ENCODE data around the gene SPDYE4. TPM values are rescaled to one million over a fixed set of nuclear protein-coding genes. Genes with fewer than 3 reads are reported as not detected.

The SPDYE4 gene
- total RNA-seq, 4 donors from 2014 or later, result not detected

DNA sequence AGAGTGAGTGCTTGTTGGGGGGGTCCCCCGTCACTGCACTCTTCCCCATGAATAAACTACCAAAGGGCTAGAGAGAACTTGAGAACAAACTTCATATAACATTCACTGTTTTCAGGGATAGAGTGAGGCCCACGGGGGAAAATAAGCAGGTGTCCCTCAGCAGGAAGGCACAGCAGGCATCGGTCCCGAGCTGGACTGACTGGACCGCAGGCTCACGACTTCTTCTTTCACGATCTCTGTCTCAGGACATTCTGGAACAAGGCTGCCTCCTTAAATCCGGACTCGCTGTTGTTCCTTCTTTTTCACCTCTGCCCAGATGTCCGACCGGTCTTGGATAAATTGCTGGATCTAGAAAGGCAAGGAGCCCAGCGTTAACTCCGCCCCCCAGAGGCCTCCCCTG lies 28.5 kb downstream of the SPDYE4 start:
- TF ChIP-seq, protein P1, sequence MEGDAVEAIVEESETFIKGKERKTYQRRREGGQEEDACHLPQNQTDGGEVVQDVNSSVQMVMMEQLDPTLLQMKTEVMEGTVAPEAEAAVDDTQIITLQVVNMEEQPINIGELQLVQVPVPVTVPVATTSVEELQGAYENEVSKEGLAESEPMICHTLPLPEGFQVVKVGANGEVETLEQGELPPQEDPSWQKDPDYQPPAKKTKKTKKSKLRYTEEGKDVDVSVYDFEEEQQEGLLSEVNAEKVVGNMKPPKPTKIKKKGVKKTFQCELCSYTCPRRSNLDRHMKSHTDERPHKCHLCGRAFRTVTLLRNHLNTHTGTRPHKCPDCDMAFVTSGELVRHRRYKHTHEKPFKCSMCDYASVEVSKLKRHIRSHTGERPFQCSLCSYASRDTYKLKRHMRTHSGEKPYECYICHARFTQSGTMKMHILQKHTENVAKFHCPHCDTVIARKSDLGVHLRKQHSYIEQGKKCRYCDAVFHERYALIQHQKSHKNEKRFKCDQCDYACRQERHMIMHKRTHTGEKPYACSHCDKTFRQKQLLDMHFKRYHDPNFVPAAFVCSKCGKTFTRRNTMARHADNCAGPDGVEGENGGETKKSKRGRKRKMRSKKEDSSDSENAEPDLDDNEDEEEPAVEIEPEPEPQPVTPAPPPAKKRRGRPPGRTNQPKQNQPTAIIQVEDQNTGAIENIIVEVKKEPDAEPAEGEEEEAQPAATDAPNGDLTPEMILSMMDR (IDR thresholded peaks at IDR 0.05 in 4 of 5, conservative IDR thresholded peaks at IDR 0.05 in 1 of 5), result no peak
- no peak for TF ChIP-seq POLR2A (IDR thresholded peaks at IDR 0.05)
- in situ Hi-C loops (cut with MboI; ENCODE audit: low sequenced_read_pairs in 4 of 4) (loop anchor here in 3 of 4 donors (10.0 to 25.0 kb wide), 2 partner anchors 55 to 143 kb away; no protein-coding TSS in a partner anchor), intact Hi-C loops (cut with DNase I; ENCODE audit: low total_unique reads) (no loop called here)
- H3K4me3 ChIP-seq, result no peak overlapping the region
- no peaks in the 10 kb centered on the region for H3K4me1 ChIP-seq
- DNase-seq (no peak), ATAC-seq (no peak)
- H3K36me3 ChIP-seq, result no peaks in the 10 kb centered on the region
- no peak overlapping the region for H3K27ac ChIP-seq
- no peaks in the 10 kb centered on the region for H3K9me3 ChIP-seq
- H3K27me3 ChIP-seq, result no peaks in the 10 kb centered on the region

DNA sequence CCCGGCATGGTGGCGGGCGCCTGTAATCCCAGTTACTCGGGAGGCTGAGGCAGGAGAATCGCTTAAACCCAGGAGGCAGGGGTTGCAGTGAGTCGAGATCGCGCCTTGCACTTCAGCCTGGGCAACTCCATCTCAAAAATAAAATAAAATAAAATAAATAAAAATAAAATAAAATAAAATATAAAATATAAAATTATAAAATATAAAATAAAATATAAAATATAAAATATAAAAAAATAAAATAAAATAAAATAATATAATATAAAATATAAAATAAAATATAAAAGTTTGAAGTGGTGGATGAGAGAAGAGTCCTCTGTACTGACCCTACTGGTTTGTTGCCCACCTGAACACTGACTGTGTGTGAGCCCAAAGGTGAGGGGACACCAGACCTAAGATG lies 28.9 kb downstream of the SPDYE4 start:
- ATAC-seq (no peak), DNase-seq (no peak)
- TF ChIP-seq, protein P1 (IDR thresholded peaks at IDR 0.05 in 4 of 5, conservative IDR thresholded peaks at IDR 0.05 in 1 of 5), result no peak
- no peak for TF ChIP-seq POLR2A (IDR thresholded peaks at IDR 0.05)
- no peak overlapping the region for H3K4me3 ChIP-seq
- no peaks in the 10 kb centered on the region for H3K27me3 ChIP-seq
- intact Hi-C loops (cut with DNase I; ENCODE audit: low total_unique reads), result no loop called here
- in situ Hi-C loops (cut with MboI; ENCODE audit: low sequenced_read_pairs in 4 of 4), result loop anchor here in 3 of 4 donors (10.0 to 25.0 kb wide), 2 partner anchors 55 to 142 kb away; no protein-coding TSS in a partner anchor
- H3K36me3 ChIP-seq, result no peaks in the 10 kb centered on the region
- no peaks in the 10 kb centered on the region for H3K4me1 ChIP-seq
- H3K9me3 ChIP-seq, result no peaks in the 10 kb centered on the region
- H3K27ac ChIP-seq, result no peak overlapping the region

DNA sequence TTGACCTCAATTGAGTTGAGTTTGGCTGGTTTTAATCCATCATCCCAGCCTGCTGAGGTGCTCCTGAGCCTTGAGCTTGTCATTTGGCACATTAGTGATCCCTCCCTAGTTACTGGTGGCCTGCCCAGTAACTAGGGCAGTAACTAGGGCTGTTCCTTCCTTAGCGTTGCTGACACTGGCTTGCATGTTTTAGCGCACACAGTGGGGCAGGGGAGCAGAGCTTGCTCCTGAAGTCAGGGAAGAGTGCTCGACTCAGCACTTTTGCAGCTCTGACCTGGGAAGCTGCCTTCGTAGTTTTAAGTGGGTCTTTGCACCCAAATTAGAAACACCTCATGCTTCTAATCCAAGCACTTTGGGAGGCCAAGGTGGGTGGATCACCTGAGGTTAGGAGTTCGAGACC lies 29.4 kb downstream of the SPDYE4 start:
- DNase-seq (no peak), ATAC-seq (no peak)
- Histone ChIP-seq H3K27ac (no peak overlapping the region), H3K4me3 (no peak overlapping the region), H3K4me1 (no peaks in the 10 kb centered on the region), H3K36me3 (no peaks in the 10 kb centered on the region), H3K27me3 (no peaks in the 10 kb centered on the region), H3K9me3 (no peaks in the 10 kb centered on the region)
- intact Hi-C loops (cut with DNase I; ENCODE audit: low total_unique reads), result no loop called here
- in situ Hi-C loops (cut with MboI; ENCODE audit: low sequenced_read_pairs in 4 of 4), result loop anchor here in 3 of 4 donors (10.0 to 25.0 kb wide), 2 partner anchors 56 to 142 kb away; no protein-coding TSS in a partner anchor
- TF ChIP-seq, protein P1 (IDR thresholded peaks at IDR 0.05 in 4 of 5, conservative IDR thresholded peaks at IDR 0.05 in 1 of 5), result no peak
- TF ChIP-seq POLR2A (IDR thresholded peaks at IDR 0.05), result no peak

DNA sequence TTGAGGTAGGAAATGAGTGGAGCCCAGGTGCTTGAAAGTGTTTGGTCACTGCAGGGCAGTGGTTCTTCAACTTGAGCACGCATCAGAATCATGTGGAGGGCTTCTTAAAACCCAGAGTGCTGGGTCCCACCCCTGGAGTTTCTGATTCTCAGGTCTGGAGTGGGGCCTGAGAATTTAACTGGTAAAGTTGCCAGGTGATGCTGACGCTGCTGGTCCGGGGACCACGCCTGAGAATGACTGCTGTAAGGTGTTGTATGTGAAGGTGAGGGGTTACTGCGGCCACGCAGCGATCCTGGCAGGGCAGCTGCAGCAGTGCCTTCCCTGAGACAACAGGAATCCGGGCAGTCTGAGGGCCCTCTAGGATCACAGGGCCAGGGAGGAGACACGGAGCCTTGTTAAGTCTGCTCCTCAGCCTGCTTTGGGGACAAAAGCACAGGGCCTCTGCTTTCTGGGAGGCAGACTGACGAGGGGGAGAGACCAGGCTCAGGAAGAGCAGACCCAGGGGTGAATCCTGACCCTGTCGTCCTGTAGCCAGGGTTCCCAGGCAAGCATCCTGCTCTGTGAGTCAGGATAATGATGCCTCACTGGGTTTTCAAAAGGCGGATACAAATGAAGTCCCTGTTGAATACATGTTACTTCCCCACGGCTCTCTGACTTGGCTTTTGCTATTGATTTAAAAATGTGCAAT lies 30.0 kb downstream of the SPDYE4 start:
- in situ Hi-C loops (cut with MboI; ENCODE audit: low sequenced_read_pairs in 4 of 4), result loop anchor here in 3 of 4 donors (10.0 to 25.0 kb wide), 2 partner anchors 56 to 141 kb away; no protein-coding TSS in a partner anchor
- DNase-seq (no peak), ATAC-seq (no peak)
- H3K4me3 ChIP-seq, result no peak overlapping the region
- no peak for TF ChIP-seq POLR2A (IDR thresholded peaks at IDR 0.05)
- TF ChIP-seq, protein P1 (IDR thresholded peaks at IDR 0.05 in 4 of 5, conservative IDR thresholded peaks at IDR 0.05 in 1 of 5), result no peak
- no peaks in the 10 kb centered on the region for H3K27me3 ChIP-seq
- H3K27ac ChIP-seq, result no peak overlapping the region
- H3K4me1 ChIP-seq, result no peaks in the 10 kb centered on the region
- no peaks in the 10 kb centered on the region for H3K36me3 ChIP-seq
- no peaks in the 10 kb centered on the region for H3K9me3 ChIP-seq
- intact Hi-C loops (cut with DNase I; ENCODE audit: low total_unique reads), result no loop called here
